ENCODE data around the gene ACP2.

DNA sequence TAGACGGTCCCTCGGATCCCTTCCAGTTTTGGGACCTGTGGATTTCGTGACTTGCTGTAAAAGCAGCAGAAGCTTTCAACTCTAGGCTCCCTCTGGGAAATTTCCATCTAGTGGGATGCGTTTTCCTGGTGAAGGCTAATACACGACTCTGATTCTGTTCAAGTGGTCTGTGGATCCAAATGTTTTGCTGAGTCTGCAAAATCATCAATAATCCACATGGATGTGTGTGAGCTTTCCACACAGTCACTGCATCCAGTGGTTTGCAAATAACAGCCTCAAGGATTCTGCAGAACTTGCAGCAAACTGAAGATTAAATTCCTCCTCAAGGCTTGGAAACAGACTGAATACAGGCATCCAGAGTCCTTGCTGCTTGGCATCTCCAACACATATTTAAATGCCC lies 46.0 kb downstream of the ACP2 start:
- TF ChIP-seq, protein P1, sequence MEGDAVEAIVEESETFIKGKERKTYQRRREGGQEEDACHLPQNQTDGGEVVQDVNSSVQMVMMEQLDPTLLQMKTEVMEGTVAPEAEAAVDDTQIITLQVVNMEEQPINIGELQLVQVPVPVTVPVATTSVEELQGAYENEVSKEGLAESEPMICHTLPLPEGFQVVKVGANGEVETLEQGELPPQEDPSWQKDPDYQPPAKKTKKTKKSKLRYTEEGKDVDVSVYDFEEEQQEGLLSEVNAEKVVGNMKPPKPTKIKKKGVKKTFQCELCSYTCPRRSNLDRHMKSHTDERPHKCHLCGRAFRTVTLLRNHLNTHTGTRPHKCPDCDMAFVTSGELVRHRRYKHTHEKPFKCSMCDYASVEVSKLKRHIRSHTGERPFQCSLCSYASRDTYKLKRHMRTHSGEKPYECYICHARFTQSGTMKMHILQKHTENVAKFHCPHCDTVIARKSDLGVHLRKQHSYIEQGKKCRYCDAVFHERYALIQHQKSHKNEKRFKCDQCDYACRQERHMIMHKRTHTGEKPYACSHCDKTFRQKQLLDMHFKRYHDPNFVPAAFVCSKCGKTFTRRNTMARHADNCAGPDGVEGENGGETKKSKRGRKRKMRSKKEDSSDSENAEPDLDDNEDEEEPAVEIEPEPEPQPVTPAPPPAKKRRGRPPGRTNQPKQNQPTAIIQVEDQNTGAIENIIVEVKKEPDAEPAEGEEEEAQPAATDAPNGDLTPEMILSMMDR (IDR thresholded peaks at IDR 0.05; ENCODE audit: low read length): no peak
- no peak for TF ChIP-seq EZH2 (optimal IDR thresholded peaks at IDR 0.05; ENCODE audit: low read depth, low read length)
